Spinal cord (tissue), 10 donors: Measurements from ENCODE around the gene PIK3C2G. TPM values are rescaled to one million over a fixed set of nuclear protein-coding genes. Genes with fewer than 3 reads are reported as not detected.
A peak's percentile ranks its signal among the peaks of the same experiment; 100 is the strongest.

Source experiments
- DNase-seq, 6 donors: peaks; one replicate each; pipeline versions ENCODE4 v3.0.0 to v3.0.0-alpha.2; 2013 to 2015; ENCODE audit warnings: low spot score in 6 of 6, low read depth in 4 of 6
- H3K27ac ChIP-seq: one replicate; pipeline ENCODE4 v1.5.1; 2013; ENCODE audit warnings: low read depth, low read length, control low read depth
- H3K27me3 ChIP-seq: one replicate; pipeline ENCODE4 v1.6.1; 2013; ENCODE audit warnings: low read length; ENCODE audit not compliant: control insufficient read depth, insufficient read depth
- H3K36me3 ChIP-seq: one replicate; pipeline ENCODE4 v1.6.1; 2013; ENCODE audit warnings: low read length; ENCODE audit not compliant: control insufficient read depth, insufficient read depth
- H3K4me1 ChIP-seq: one replicate; pipeline ENCODE4 v1.6.1; 2013; ENCODE audit warnings: low read length; ENCODE audit not compliant: control insufficient read depth, insufficient read depth
- H3K4me3 ChIP-seq: one replicate; pipeline ENCODE4 v1.5.1; 2013; ENCODE audit warnings: low read depth, low read length, control low read depth
- H3K9me3 ChIP-seq: one replicate; pipeline ENCODE4 v1.6.1; 2013; ENCODE audit warnings: low read length; ENCODE audit not compliant: control insufficient read depth, insufficient read depth
- WGBS: methylation state at CpG from one replicate; pipeline ENCODE4 v1.1.5; 2013; ENCODE audit warnings: missing lambda C conversion rate; ENCODE audit not compliant: insufficient coverage; 5-methylcytosine and 5-hydroxymethylcytosine counted together
- polyA plus RNA-seq, 2 donors: library from polyadenylated mRNA; unstranded; fragments of 120-200 nt; gene quantifications; one replicate each; pipeline ENCODE4 v1.2.1, GENCODE V29; 2013; ENCODE audit not compliant: insufficient read length in 2 of 2
- total RNA-seq, 2 donors: library from RNA; depleted of rRNA in 1 of 2; stranded (reverse); fragments of 120-200 nt in 1 of 2; fragments of >200 nt in 1 of 2; gene quantifications; one replicate each; pipeline versions ENCODE4 v1.2.3 to v1.2.4, GENCODE V29; 2013 to 2014
- donor health status: healthy.

Gene PIK3C2G
- total and polyA plus RNA-seq, 4 donors = 0.14 to 0.40 (median 0.19) TPM

DNA sequence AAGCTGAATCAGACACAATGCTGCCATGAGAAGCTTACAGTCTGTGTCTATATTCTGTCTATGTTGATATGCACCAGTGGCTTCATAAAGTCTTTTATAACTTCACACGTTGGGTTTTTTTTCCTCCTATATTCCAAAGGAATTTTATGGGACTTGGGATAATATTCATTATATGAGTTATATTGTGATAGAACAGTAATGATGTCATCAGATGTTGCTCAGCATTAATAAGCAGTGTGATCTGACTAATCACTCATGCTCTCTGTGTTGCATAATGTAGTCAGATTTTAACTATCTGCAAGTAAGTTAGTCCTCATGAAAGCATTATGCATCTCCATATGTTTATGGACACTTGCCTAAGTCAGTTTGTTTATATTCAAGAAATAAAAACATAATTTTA lies 316.9 kb downstream of the PIK3C2G start:
- no peaks in the 10 kb centered on the region for H3K27me3 ChIP-seq
- peaks cover 2% of the 10 kb centered on the region for H3K9me3 ChIP-seq
- no peak overlapping the region for H3K27ac ChIP-seq
- H3K4me3 ChIP-seq = no peak overlapping the region
- DNase-seq = no peak
- no peaks in the 10 kb centered on the region for H3K4me1 ChIP-seq
- no peaks in the 10 kb centered on the region for H3K36me3 ChIP-seq
- no CpG with 5 or more reads among the region's 1 CpG for WGBS

DNA sequence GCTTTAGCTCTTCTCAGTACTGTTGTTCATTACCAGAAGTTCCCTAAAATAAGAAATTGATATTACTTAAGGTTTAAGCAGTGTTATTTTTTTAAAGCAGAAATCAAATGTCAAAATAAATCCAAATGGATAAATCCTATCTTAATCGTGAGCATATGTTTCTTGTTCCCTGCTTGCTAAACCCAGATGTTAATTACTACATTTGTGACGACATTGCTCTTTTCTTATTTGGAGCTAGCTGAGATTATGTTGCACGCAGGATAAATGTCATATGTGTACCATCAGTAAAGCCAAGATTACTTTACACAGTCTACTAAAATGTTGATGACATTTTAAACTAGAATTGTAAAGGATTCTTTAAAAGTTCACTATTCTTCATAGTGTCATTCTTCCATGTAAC lies 319.0 kb downstream of the PIK3C2G start:
- H3K4me1 ChIP-seq = no peaks in the 10 kb centered on the region
- no peaks in the 10 kb centered on the region for H3K36me3 ChIP-seq
- no CpG with 5 or more reads among the region's 3 CpGs for WGBS
- no peak overlapping the region for H3K27ac ChIP-seq
- H3K9me3 ChIP-seq = no peaks in the 10 kb centered on the region
- no peaks in the 10 kb centered on the region for H3K27me3 ChIP-seq
- H3K4me3 ChIP-seq = no peak overlapping the region
- DNase-seq = peak in 1 of 6 donors; percentile 62

GRCh38 chr12:18580706-18581105 lies 319.4 kb downstream of the PIK3C2G start:
- no peaks in the 10 kb centered on the region for H3K9me3 ChIP-seq
- WGBS = no CpG with 5 or more reads among the region's 2 CpGs
- no peaks in the 10 kb centered on the region for H3K4me1 ChIP-seq
- H3K4me3 ChIP-seq = no peak overlapping the region
- no peaks in the 10 kb centered on the region for H3K27me3 ChIP-seq
- DNase-seq = peak in 1 of 6 donors; percentile 30
- no peaks in the 10 kb centered on the region for H3K36me3 ChIP-seq
- H3K27ac ChIP-seq = no peak overlapping the region

DNA sequence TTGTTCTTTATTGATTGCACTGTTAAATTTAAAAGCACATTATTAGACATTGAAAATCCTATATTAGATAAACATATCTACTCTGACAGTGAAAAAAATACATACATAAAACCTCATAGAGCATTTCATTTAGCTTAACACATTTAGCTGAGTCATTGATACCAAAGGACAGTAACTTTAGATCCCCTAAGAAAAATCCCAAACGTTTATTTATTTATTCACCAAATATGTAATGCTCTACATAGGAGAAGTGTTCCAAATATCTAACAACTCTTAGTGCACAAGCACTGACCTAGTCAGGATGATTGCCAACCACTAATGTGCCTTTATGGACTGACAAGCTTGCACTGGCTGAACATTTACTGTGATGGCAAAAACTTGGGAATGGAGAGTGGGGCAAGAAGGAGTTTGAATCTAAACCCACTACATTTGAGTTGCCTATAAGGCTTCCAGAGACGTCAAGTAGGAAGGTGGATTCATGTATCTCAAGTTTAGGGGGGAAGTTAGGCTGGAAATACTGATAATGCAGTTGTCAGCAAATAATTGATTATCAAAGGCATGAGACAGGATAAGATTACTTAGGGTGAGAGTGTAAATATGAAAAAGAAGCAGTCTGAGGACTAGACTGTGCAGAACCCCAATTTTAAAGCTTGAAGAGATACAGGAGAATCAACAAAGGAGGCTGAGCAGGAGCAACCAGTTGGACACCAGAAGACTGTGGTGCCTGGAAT lies 320.1 kb downstream of the PIK3C2G start:
- no peaks in the 10 kb centered on the region for H3K4me1 ChIP-seq
- no peak overlapping the region for H3K4me3 ChIP-seq
- DNase-seq = no peak
- WGBS = no CpG with 5 or more reads among the region's 2 CpGs
- H3K9me3 ChIP-seq = no peaks in the 10 kb centered on the region
- no peaks in the 10 kb centered on the region for H3K27me3 ChIP-seq
- H3K27ac ChIP-seq = no peak overlapping the region
- no peaks in the 10 kb centered on the region for H3K36me3 ChIP-seq

GRCh38 chr12:18583655-18584054 lies 322.3 kb downstream of the PIK3C2G start:
- Histone ChIP-seq H3K4me3 (no peak overlapping the region), H3K4me1 (no peaks in the 10 kb centered on the region), H3K27me3 (no peaks in the 10 kb centered on the region), H3K36me3 (no peaks in the 10 kb centered on the region), H3K9me3 (no peaks in the 10 kb centered on the region), H3K27ac (no peak overlapping the region)
- peak in 1 of 6 donors; percentile 18 for DNase-seq

DNA sequence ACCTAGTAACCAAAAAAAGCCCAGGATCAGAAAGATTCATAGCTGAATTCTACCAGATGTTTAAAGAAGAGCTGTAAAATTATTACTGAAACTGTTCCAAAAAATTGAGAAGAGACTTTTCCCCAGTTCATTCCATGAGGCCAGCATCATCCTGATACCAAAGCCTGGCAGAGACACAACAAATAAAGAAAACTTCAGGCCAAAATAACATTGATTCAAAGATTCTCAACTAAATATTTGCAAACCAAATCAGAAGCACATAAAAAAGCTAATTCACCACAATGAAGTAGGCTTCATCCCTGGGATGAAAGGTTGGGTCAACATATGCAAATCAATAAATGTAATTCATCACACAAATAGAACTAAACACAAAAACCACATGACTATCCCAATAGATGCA lies 325.3 kb downstream of the PIK3C2G start:
- Histone ChIP-seq H3K27ac (no peak overlapping the region), H3K27me3 (no peaks in the 10 kb centered on the region), H3K4me1 (no peaks in the 10 kb centered on the region), H3K9me3 (no peaks in the 10 kb centered on the region), H3K36me3 (no peaks in the 10 kb centered on the region), H3K4me3 (no peak overlapping the region)
- DNase-seq = no peak

- H3K4me1 ChIP-seq = no peaks in the 10 kb centered on the region
- no peak overlapping the region for H3K27ac ChIP-seq
- H3K36me3 ChIP-seq = no peaks in the 10 kb centered on the region
- H3K9me3 ChIP-seq = no peaks in the 10 kb centered on the region
- DNase-seq = no peak
- H3K4me3 ChIP-seq = no peak overlapping the region
- H3K27me3 ChIP-seq = no peaks in the 10 kb centered on the region
Observed at GRCh38 chr12:18589316-18589715, 328.0 kb downstream of the PIK3C2G start.

- H3K4me3 ChIP-seq = no peak overlapping the region
- H3K4me1 ChIP-seq = no peaks in the 10 kb centered on the region
- no peaks in the 10 kb centered on the region for H3K27me3 ChIP-seq
- H3K27ac ChIP-seq = no peak overlapping the region
- no peaks in the 10 kb centered on the region for H3K9me3 ChIP-seq
- DNase-seq = no peak
- no peaks in the 10 kb centered on the region for H3K36me3 ChIP-seq
Observed at GRCh38 chr12:18591473-18591872, 330.2 kb downstream of the PIK3C2G start.

GRCh38 chr12:18595412-18595811 lies 334.1 kb downstream of the PIK3C2G start:
- Histone ChIP-seq H3K9me3 (no peaks in the 10 kb centered on the region), H3K27me3 (no peaks in the 10 kb centered on the region), H3K4me1 (no peaks in the 10 kb centered on the region), H3K36me3 (no peaks in the 10 kb centered on the region), H3K4me3 (no peak overlapping the region), H3K27ac (no peak overlapping the region)
- no peak for DNase-seq

GRCh38 chr12:18601962-18602361 lies 340.6 kb downstream of the PIK3C2G start:
- no peak for DNase-seq
- Histone ChIP-seq H3K27me3 (no peaks in the 10 kb centered on the region), H3K4me3 (no peak overlapping the region), H3K9me3 (no peaks in the 10 kb centered on the region), H3K4me1 (no peaks in the 10 kb centered on the region), H3K27ac (no peak overlapping the region), H3K36me3 (no peaks in the 10 kb centered on the region)
- WGBS = 92% methylated on average over 5 of the region's 7 CpGs
